A549 (cell line): ENCODE results near the gene ZNF248. TPM values are rescaled to one million over a fixed set of nuclear protein-coding genes. Genes with fewer than 3 reads are reported as not detected.

Experiments
- ATAC-seq, 2 experiments: fragments of 200-7000 bp in 1 of 2; fragments of >200 bp in 1 of 2; cut with Nextera tagmentation in 1 of 2; cut with Tn5 transposase in 1 of 2; 3 replicates each; pipeline versions ENCODE4 v1.8.0 to v1.9.1; 2018 to 2020; ENCODE audit warnings: mild to moderate bottlenecking in 1 of 2, moderate library complexity in 1 of 2
- CTCF ChIA-PET: fragments of 300-600 bp; sonication (Branson Sonifier 250); formaldehyde crosslinking; extraction: SDS; loops from one replicate; lab custom pipeline; 2021; ENCODE audit warnings: antibody characterized with exemption, inconsistent platforms; lab: Yijun Ruan, JAX
- POLR2A ChIA-PET: fragments of 350-600 bp; formaldehyde crosslinking; extraction: SDS; loops from one replicate; lab custom pipeline; 2021; ENCODE audit warnings: antibody characterized with exemption, inconsistent platforms; lab: Yijun Ruan, JAX
- DNase-seq, 2 experiments: peaks; one replicate each; pipeline versions ENCODE4 v3.0.0 to v3.0.0-alpha.2; 2011 to 2016; ENCODE audit warnings: low read depth in 1 of 2, low spot score in 1 of 2
- FAIRE-seq: peaks from 2 replicates; lab custom pipeline; 2011; peaks lifted over from hg19 to GRCh38; lab: Jason Lieb, UNC
- H3K27ac ChIP-seq, 2 experiments: fragments of >200 bp; sonication (Bioruptor Twin); formaldehyde crosslinking; 3 replicates each; pipeline ENCODE4 v1.5.1; 2016 to 2017
- H3K4me1 ChIP-seq: fragments of >200 bp; sonication (Bioruptor Twin); formaldehyde crosslinking; 3 replicates; pipeline ENCODE4 v1.6.1; 2016
- H3K4me2 ChIP-seq: fragments of >200 bp; sonication (Bioruptor Twin); formaldehyde crosslinking; 3 replicates; pipeline ENCODE4 v1.6.1; 2016
- H3K4me3 ChIP-seq: fragments of >200 bp; sonication (Bioruptor Twin); formaldehyde crosslinking; 3 replicates; pipeline ENCODE4 v1.5.1; 2016
- H3K9me3 ChIP-seq: fragments of >200 bp; sonication (Bioruptor Twin); formaldehyde crosslinking; 3 replicates; pipeline ENCODE4 v1.6.1; 2016
- ELK1 ChIP-seq: fragments of 150-350 bp; IDR thresholded peaks from 2 replicates; pipeline ENCODE4 v1.6.1; 2014; ENCODE audit warnings: low read depth, mild to moderate bottlenecking, low read length
- FOXS1 ChIP-seq: fragments of 250-450 bp; sonication (Bioruptor Pico); IDR thresholded peaks from 2 replicates; pipeline ENCODE4 v1.5.0; 2020; ENCODE audit warnings: mild to moderate bottlenecking, moderate library complexity
- HES2 ChIP-seq: fragments of >200 bp; sonication (Bioruptor Twin); formaldehyde crosslinking; IDR thresholded peaks from 2 replicates; pipeline ENCODE4 v1.6.1; 2016
- HMGXB4 ChIP-seq: fragments of 250-450 bp; sonication (Bioruptor Pico); IDR thresholded peaks from 2 replicates; pipeline ENCODE4 v1.5.0; 2021; ENCODE audit warnings: mild to moderate bottlenecking, moderate library complexity, borderline replicate concordance
- HOXA7 ChIP-seq: fragments of 250-450 bp; sonication (Bioruptor Pico); IDR thresholded peaks from 2 replicates; pipeline ENCODE4 v1.5.0; 2020; ENCODE audit warnings: mild to moderate bottlenecking, moderate library complexity
- HOXB5 ChIP-seq: fragments of 250-450 bp; sonication (Bioruptor Pico); IDR thresholded peaks from 2 replicates; pipeline ENCODE4 v1.5.0; 2020; ENCODE audit warnings: mild to moderate bottlenecking, moderate library complexity
- JUNB ChIP-seq: fragments of >200 bp; sonication (Bioruptor Twin); formaldehyde crosslinking; IDR thresholded peaks from 2 replicates; pipeline ENCODE4 v1.6.1; 2016
- MAZ ChIP-seq: fragments of 150-350 bp; IDR thresholded peaks from 2 replicates; pipeline ENCODE4 v1.6.1; 2014; ENCODE audit warnings: antibody characterized with exemption, low read depth, low read length, borderline replicate concordance
- PBX3 ChIP-seq: IDR thresholded peaks from 2 replicates; pipeline ENCODE4 v1.6.1; 2012
- PHF8 ChIP-seq: fragments of 200-600 bp; sonication (generic); IDR thresholded peaks from 2 replicates; pipeline ENCODE4 v1.6.1; 2016; ENCODE audit warnings: low read depth, mild to moderate bottlenecking, antibody characterized with exemption, moderate library complexity, borderline replicate concordance
- POLR2A ChIP-seq: IDR thresholded peaks from 2 replicates; pipeline ENCODE4 v1.6.1; 2012; ENCODE audit warnings: mild to moderate bottlenecking, low read length
- RCOR1 ChIP-seq: fragments of 150-350 bp; IDR thresholded peaks from 2 replicates; pipeline ENCODE4 v1.6.1; 2014; ENCODE audit warnings: antibody characterized with exemption, low read length, low read depth
- REST ChIP-seq: fragments of 200-600 bp; sonication (generic); IDR thresholded peaks from 2 replicates; pipeline ENCODE4 v1.6.1; 2016; ENCODE audit warnings: antibody characterized with exemption, mild to moderate bottlenecking, moderate library complexity
- RFX5 ChIP-seq: fragments of 450-650 bp; IDR thresholded peaks from 2 replicates; pipeline ENCODE4 v1.7.1; 2014; ENCODE audit warnings: antibody characterized with exemption, mild to moderate bottlenecking, moderate library complexity
- RNF2 ChIP-seq: fragments of 200-600 bp; sonication (generic); IDR thresholded peaks from 2 replicates; pipeline ENCODE4 v1.6.1; 2016; ENCODE audit warnings: low read depth, mild to moderate bottlenecking, antibody characterized with exemption, moderate library complexity, borderline replicate concordance
- SMC3 ChIP-seq: fragments of >200 bp; sonication (Bioruptor Twin); formaldehyde crosslinking; IDR thresholded peaks from 3 replicates; pipeline ENCODE4 v1.6.1; 2018; ENCODE audit warnings: inconsistent platforms
- SREBF2 ChIP-seq: fragments of 450-650 bp; IDR thresholded peaks from 2 replicates; pipeline ENCODE4 v1.6.1; 2014; ENCODE audit warnings: mild to moderate bottlenecking, moderate library complexity
- USF2 ChIP-seq: fragments of 450-650 bp; IDR thresholded peaks from 2 replicates; pipeline ENCODE4 v1.6.1; 2014; ENCODE audit warnings: antibody characterized with exemption
- ZC3H11A ChIP-seq: fragments of 450-650 bp; IDR thresholded peaks from 2 replicates; pipeline ENCODE4 v1.6.1; 2014; ENCODE audit warnings: antibody characterized with exemption, mild to moderate bottlenecking
- ZNF302 ChIP-seq: fragments of 250-450 bp; sonication (Bioruptor Pico); IDR thresholded peaks from 2 replicates; pipeline ENCODE4 v1.9.0; 2021; ENCODE audit warnings: inconsistent platforms, mild to moderate bottlenecking, moderate library complexity
- ZSCAN20 ChIP-seq: fragments of 250-450 bp; sonication (Bioruptor Pico); IDR thresholded peaks from 2 replicates; pipeline ENCODE4 v1.8.0; 2022; ENCODE audit warnings: mild to moderate bottlenecking, moderate library complexity
- WGBS: methylation state at CpG from one replicate; pipeline ENCODE4 v1.1.6; 2017; ENCODE audit errors: missing lambda C conversion rate; 5-methylcytosine and 5-hydroxymethylcytosine counted together
- polyA plus RNA-seq, 4 experiments: library from polyadenylated mRNA; depleted of rRNA in 3 of 4; stranded (reverse); fragments of >200 nt; fragmentation: RNase III in 1 of 4; extraction: RNeasy Plus Mini Kit Qiagen cat#74134 plus additional on column Dnase treatment in 1 of 4; gene quantifications; 2 replicates in 3 of 4; 3 replicates in 1 of 4; pipeline ENCODE4 v1.2.3, GENCODE V29; 2011 to 2017

ZNF248 gene
- polyA plus RNA-seq, 2 of the 4 experiments (the other 2 are of a cell fraction) = 7.1 to 13.6 TPM

GRCh38 chr10:37812290-37812689 lies 45.1 kb downstream of the ZNF248 start:
- Histone ChIP-seq H3K4me2 (no peak overlapping the region), H3K4me1 (no peaks in the 10 kb centered on the region), H3K9me3 (peaks cover 65% of the 10 kb centered on the region)
- FAIRE-seq = no peak
- no peak for DNase-seq
- no peak for TF ChIP-seq ZNF302 (CRISPR knock-in tag)
- no peak for TF ChIP-seq HMGXB4
- TF ChIP-seq RFX5 = no peak
- TF ChIP-seq PHF8 = no peak
- TF ChIP-seq USF2 = no peak
- TF ChIP-seq, all 56 proteins: peak for 0
- Histone ChIP-seq H3K4me3 (no peak overlapping the region), H3K27ac (no peak overlapping the region)
- ChIA-PET CTCF (interaction anchor here (0.6 kb wide), 1 partner anchor 54 kb away, joined by 3 read pairs; no protein-coding TSS in a partner anchor), POLR2A (no interaction called here)
- 0% methylated on average over 1 of the region's 1 CpG for WGBS
- no peak for ATAC-seq

- no peak for TF ChIP-seq PBX3
- TF ChIP-seq FOXS1 (CRISPR knock-in tag) = no peak
- TF ChIP-seq HES2 = no peak
- no peak for TF ChIP-seq HOXB5 (CRISPR knock-in tag)
- no peak for TF ChIP-seq SMC3
- no peak for TF ChIP-seq ZSCAN20 (CRISPR knock-in tag)
- no peak for TF ChIP-seq ZC3H11A
- TF ChIP-seq POLR2A = no peak
- TF ChIP-seq RNF2 = no peak
- TF ChIP-seq, all 56 proteins: peak for 0
- Histone ChIP-seq H3K4me3 (no peak overlapping the region), H3K27ac (no peak overlapping the region), H3K4me2 (no peak overlapping the region), H3K9me3 (peaks cover 24% of the 10 kb centered on the region), H3K4me1 (no peaks in the 10 kb centered on the region)
- ATAC-seq (no peak), FAIRE-seq (no peak), DNase-seq (no peak)
- ChIA-PET CTCF (interaction anchor here (1.2 kb wide), 1 partner anchor 41 kb away, joined by 3 read pairs; no protein-coding TSS in a partner anchor), POLR2A (no interaction called here)
- 9% methylated on average over 3 of the region's 3 CpGs for WGBS
Measured at GRCh38 chr10:37803269-37803668, 54.1 kb downstream of the ZNF248 start.

GRCh38 chr10:37801557-37801956 lies 55.9 kb downstream of the ZNF248 start:
- H3K4me2 ChIP-seq = no peak overlapping the region
- H3K4me3 ChIP-seq = no peak overlapping the region
- no peak for ATAC-seq
- H3K9me3 ChIP-seq = peaks cover 17% of the 10 kb centered on the region
- no peak overlapping the region for H3K27ac ChIP-seq
- no peak for TF ChIP-seq SMC3
- no peak for TF ChIP-seq REST
- no peak for TF ChIP-seq ELK1
- no peak for TF ChIP-seq RCOR1
- TF ChIP-seq HES2 = no peak
- no peak for TF ChIP-seq RFX5
- no peak for TF ChIP-seq JUNB
- TF ChIP-seq MAZ = no peak
- TF ChIP-seq HOXA7 = no peak
- no peak for TF ChIP-seq POLR2A
- no peak for TF ChIP-seq SREBF2
- no peaks in the 10 kb centered on the region for H3K4me1 ChIP-seq
- ChIA-PET POLR2A (no interaction called here), CTCF (interaction anchor here (0.9 kb wide), 1 partner anchor 10 kb away, joined by 3 read pairs; no protein-coding TSS in a partner anchor)
- no peak for DNase-seq
- FAIRE-seq = no peak
